Smooth muscle cell of the brain vasculature (primary cell): ENCODE measurements around the gene KHDC3L.
A peak's percentile ranks its signal among the peaks of the same experiment; 100 is the strongest.
"Not testable (repeated sequence)": the region's sequence is repeated elsewhere in the genome, so short reads cannot be mapped to it uniquely, and the experiment has no call there.

ENCODE experiments used
- DNase-seq: peaks from one replicate; pipeline ENCODE4 v3.0.0-alpha.2; 2012; ENCODE audit warnings: low read depth, low spot score

Gene KHDC3L

GRCh38 chr6:73369563-73369962, 7.1 kb downstream of the KHDC3L start, which contains the start of gene OOEP:
TSS of gene OOEP (minus strand) at chr6:73369897. CDS start at chr6:73369792, 105 bp downstream.
- no peak for DNase-seq

DNA sequence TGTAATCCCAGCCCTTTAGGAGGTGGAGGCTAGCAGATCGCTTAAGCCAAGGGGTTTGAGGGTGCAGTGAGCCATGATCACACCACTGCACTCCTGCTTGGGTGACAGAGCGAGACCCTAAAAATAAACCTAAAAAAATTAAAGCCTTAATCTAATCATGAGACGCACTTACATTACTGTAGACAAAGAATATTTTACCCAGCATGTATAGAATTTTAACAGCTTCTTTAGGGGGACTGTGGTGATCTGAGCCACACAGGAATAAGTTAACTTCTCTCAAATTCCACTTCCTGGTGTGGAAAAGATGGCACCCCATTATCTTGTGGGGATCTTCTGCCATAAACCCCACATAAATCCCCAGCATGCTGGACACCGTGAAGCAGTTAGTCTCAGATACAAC, 9.5 kb downstream of the KHDC3L start:
- no peak for DNase-seq

DNA sequence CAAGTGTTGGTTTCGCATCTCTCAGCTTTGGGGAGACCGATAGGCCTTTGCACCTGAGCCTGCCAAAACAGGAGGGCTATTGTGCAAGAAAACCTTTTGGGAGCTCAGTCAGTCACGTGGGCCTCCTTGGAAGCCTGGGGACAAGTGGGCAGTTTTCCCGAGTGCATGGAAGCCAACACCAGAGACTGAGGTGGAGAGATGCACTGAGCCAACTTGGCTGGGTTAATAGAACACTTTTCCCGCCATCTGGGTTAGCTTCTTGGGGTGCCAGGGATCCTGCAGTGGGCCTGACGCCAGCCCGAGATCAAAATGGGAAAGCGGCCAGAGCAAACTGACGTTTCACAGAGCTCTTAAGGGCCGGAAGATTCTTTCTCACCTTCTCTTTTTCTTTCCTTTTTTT, 10.1 kb downstream of the KHDC3L start:
- no peak for DNase-seq

- no peak for DNase-seq
These were observed 12.8 kb downstream of the KHDC3L start for GRCh38 chr6:73375216-73375615.

GRCh38 chr6:73377225-73377624, 14.8 kb downstream of the KHDC3L start:
- no peak for DNase-seq

DNA sequence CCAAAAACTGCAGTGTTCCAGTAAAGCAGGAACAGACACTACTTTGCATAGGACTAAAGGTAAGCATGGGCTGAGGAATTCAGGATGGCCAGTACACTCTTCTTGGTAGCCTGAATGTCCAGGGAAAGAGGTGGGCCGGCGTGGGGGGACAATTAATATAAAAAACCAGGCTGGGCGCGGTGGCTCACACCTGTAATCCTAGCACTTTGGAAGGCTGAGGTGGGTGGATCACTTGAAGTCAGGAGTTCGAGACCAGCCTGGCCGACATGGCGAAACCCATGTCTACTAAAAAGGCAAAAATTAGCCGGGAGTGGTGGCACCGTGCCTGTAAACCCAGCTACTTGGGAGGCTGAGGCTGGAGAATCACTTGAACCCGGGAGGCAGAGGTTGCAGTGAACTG, 19.1 kb downstream of the KHDC3L start:
- DNase-seq: not testable (repeated sequence)

GRCh38 chr6:73382462-73383113, 20.1 kb downstream of the KHDC3L start:
- DNase-seq: no peak

GRCh38 chr6:73388433-73388799, 26.0 kb downstream of the KHDC3L start:
- DNase-seq: no peak

GRCh38 chr6:73388800-73389512, 26.5 kb downstream of the KHDC3L start:
- DNase-seq: peak; percentile 39

- DNase-seq: no peak
These were observed 27.4 kb downstream of the KHDC3L start for GRCh38 chr6:73389854-73390253.

GRCh38 chr6:73391675-73392074, 29.2 kb downstream of the KHDC3L start:
- DNase-seq: no peak

- not testable (repeated sequence) for DNase-seq
These were observed 29.7 kb downstream of the KHDC3L start for GRCh38 chr6:73392188-73392587.

DNA sequence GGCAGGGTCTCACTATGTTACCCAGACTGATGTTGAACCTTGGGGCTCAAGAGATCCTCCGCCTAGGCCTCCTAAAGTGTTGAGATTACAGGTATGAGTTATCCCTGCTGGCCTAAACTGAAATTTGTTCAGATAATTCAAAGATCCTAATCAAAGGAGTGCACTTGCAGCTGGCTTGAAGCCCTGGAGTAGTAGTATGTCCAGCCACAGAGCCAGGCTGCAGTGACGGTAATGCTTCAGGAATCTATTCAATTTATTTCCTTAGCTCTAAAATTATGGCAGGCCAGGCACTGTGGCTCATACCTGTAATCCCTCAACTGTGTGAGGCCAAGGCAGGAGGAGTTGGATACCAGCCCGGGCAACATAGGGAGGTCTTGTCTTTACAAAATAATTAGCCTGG, 30.8 kb downstream of the KHDC3L start:
- DNase-seq: no peak

DNA sequence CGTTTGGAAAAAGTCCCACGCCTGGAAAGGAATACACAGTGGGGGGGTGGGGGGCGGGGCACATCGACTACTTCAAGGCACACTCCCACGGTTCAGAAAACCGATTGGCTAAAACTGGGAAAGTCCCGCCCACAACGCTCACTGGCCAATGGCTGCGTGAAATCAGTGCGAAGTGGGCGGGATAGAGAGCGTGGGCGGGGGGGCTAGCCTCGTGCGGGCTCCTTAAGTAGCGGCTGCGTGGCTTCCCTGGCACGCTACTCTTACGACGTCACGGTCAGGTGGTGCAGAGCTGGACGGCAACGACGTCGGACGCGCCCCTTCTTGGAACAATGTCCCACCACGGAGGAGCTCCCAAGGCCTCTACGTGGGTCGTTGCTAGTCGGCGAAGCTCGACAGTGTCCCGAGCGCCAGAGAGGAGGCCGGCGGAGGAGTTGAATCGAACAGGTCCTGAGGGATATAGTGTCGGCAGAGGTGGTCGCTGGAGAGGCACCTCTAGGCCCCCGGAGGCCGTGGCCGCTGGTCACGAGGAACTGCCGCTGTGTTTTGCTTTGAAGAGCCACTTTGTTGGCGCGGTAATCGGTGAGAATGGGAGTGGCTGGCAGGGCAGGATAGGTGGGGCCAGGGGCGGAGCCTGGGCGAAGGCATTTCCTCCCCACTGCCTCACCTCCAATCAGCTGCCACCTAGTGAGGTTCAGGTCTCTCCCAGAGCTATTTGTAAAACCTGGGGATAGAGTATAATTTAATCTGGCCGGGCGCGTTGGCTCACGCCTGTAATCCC, 32.3 kb downstream of the KHDC3L start, which contains the start of gene DDX43:
Gene DDX43 (plus strand): TSS at position 252 of the 778 bp plus-strand sequence. CDS start 78 bp downstream, at position 330.
- no peak for DNase-seq

DNA sequence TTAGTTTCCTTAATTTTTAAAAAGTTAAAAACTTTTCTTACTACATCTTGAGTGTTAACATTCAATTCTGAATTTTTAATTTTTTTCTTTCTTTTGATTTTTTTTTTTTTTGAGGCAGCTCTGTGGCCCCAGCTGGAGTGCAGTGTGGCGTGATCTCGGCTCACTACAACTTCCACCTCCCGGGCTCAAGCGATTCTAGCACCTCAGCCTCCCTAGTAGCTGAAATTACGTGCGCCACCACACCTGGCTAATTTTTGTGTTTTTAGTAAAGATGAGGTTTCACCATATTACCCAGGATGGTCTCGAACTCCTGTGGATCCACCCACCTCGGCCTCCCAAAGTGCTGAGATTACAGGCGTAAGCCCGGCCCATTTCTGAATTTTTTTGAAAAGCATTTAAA, 33.4 kb downstream of the KHDC3L start:
- no peak for DNase-seq

GRCh38 chr6:73400656-73401055, 38.2 kb downstream of the KHDC3L start:
- DNase-seq: no peak

GRCh38 chr6:73409395-73409794, 46.9 kb downstream of the KHDC3L start:
- DNase-seq: no peak

- no peak for DNase-seq
These were observed 50.6 kb downstream of the KHDC3L start for GRCh38 chr6:73413102-73413501.
